K562 (cell line): ENCODE data around the gene MYO15B. TPM values are rescaled to one million over a fixed set of nuclear protein-coding genes. Genes with fewer than 3 reads are reported as not detected.
A peak's percentile ranks its signal among the peaks of the same experiment; 100 is the strongest.

Experiments
- ATAC-seq: fragments of 200-7000 bp; cut with Tn5 transposase; 3 replicates; pipeline ENCODE4 v1.9.1; 2020; ENCODE audit warnings: moderate library complexity
- BruUV-seq: library from RNA; stranded (reverse); fragments of 400-500 nt; replicated peaks from 2 replicates; lab custom pipeline; 2021; lab: Mats Ljungman, UMichigan
- CTCF ChIA-PET: fragments of 300-600 bp; formaldehyde crosslinking; extraction: SDS; loops from one replicate; lab custom pipeline; 2021; ENCODE audit warnings: low intra/inter-chr PET ratio; lab: Yijun Ruan, JAX
- POLR2A ChIA-PET: fragments of 300-600, 350-650 bp; sonication (Branson Sonifier 250); formaldehyde crosslinking; extraction: SDS; loops from one replicate; lab custom pipeline; 2021; ENCODE audit warnings: antibody characterized with exemption, inconsistent platforms; lab: Yijun Ruan, JAX
- DNase-seq, 4 experiments: peaks; one replicate each; pipeline versions ENCODE4 v3.0.0 to v3.0.0-alpha.2; 2011 to 2018; ENCODE audit warnings: low spot score in 3 of 4, mixed read lengths in 3 of 4; ENCODE audit errors: extremely low read depth in 1 of 4
- FAIRE-seq: peaks from 2 replicates; lab custom pipeline; 2011; peaks lifted over from hg19 to GRCh38; lab: Jason Lieb, UNC
- H2AFZ ChIP-seq: 2 replicates; pipeline ENCODE4 v1.6.0; 2011; ENCODE audit warnings: low read depth, low read length, control low read depth, inconsistent platforms
- H3K27ac ChIP-seq: fragments of 200-600 bp; 3 replicates; pipeline ENCODE4 v1.8.0; 2011; ENCODE audit warnings: low read depth, mild to moderate bottlenecking, control low read depth, inconsistent platforms, low read length, moderate library complexity, mixed read lengths; ENCODE audit errors: extremely low read depth
- H3K27me3 ChIP-seq, 2 experiments: fragments of 300-600 bp in 1 of 2; 2 replicates in 1 of 2; 3 replicates in 1 of 2; pipeline versions ENCODE4 v1.6.0 to v1.8.0; 2011; ENCODE audit warnings: inconsistent platforms in 2 of 2, low read length in 2 of 2, mild to moderate bottlenecking in 1 of 2, mixed read lengths in 1 of 2, moderate library complexity in 1 of 2; ENCODE audit not compliant: control insufficient read depth in 2 of 2, insufficient read depth in 2 of 2
- H3K36me3 ChIP-seq: fragments of 300-600 bp; 3 replicates; pipeline ENCODE4 v1.8.0; 2011; ENCODE audit warnings: mild to moderate bottlenecking, low read length, inconsistent platforms; ENCODE audit not compliant: control insufficient read depth, insufficient read depth
- H3K4me1 ChIP-seq, 2 experiments: fragments of 200-600 bp in 1 of 2; replicated peaks in 1 of 2; 2 replicates in 1 of 2; 3 replicates in 1 of 2; pipeline versions ENCODE4 v1.5.1 to v1.8.0; 2011; ENCODE audit warnings: inconsistent platforms in 2 of 2, low read length in 2 of 2, mild to moderate bottlenecking in 1 of 2, mixed read lengths in 1 of 2, moderate library complexity in 1 of 2; ENCODE audit not compliant: control insufficient read depth in 2 of 2, insufficient read depth in 2 of 2
- H3K4me2 ChIP-seq: 2 replicates; pipeline ENCODE4 v1.6.1; 2011; ENCODE audit warnings: low read length, control low read depth, inconsistent platforms, mixed read lengths; ENCODE audit not compliant: insufficient read depth
- H3K4me3 ChIP-seq: fragments of 200-600 bp; sonication (generic), shearing (Covaris generic); 2 replicates; pipeline ENCODE4 v1.5.1; 2016; ENCODE audit warnings: control low read depth, inconsistent platforms
- H3K79me2 ChIP-seq: fragments of 200-600 bp; 3 replicates; pipeline ENCODE4 v1.8.0; 2011; ENCODE audit warnings: low read length, inconsistent platforms; ENCODE audit not compliant: control insufficient read depth, insufficient read depth
- H3K9ac ChIP-seq, 2 experiments: 2 replicates each; pipeline versions ENCODE4 v1.6.0 to v1.6.1; 2011; ENCODE audit warnings: low read depth in 2 of 2, low read length in 2 of 2, control low read depth in 1 of 2, inconsistent platforms in 1 of 2, mild to moderate bottlenecking in 1 of 2, mixed read lengths in 1 of 2; ENCODE audit not compliant: insufficient read depth in 1 of 2
- H3K9me1 ChIP-seq: one replicate; pipeline ENCODE4 v1.6.0; 2011; ENCODE audit warnings: inconsistent platforms, mild to moderate bottlenecking, low read length, moderate library complexity; ENCODE audit not compliant: control insufficient read depth, insufficient read depth
- H3K9me3 ChIP-seq: replicated peaks from 2 replicates; pipeline ENCODE4 v1.5.1; 2011; ENCODE audit warnings: low read depth, low read length, inconsistent platforms; ENCODE audit not compliant: control insufficient read depth, insufficient read depth
- H4K20me1 ChIP-seq: replicated peaks from 2 replicates; pipeline ENCODE4 v1.6.1; 2011; ENCODE audit warnings: low read length, inconsistent platforms, mixed read lengths; ENCODE audit not compliant: control insufficient read depth, insufficient read depth
- GTF2E2 ChIP-seq: fragments of 200-800 bp; sonication (Bioruptor generic); IDR thresholded peaks from 2 replicates; pipeline ENCODE4 v1.6.1; 2016; ENCODE audit warnings: missing genetic modification characterization, missing compliant biosample characterization
- HDAC3 ChIP-seq: fragments of 450-650 bp; IDR thresholded peaks from 2 replicates; pipeline ENCODE4 v1.6.1; 2018; ENCODE audit warnings: borderline replicate concordance, mild to moderate bottlenecking, moderate library complexity; ENCODE audit not compliant: partially characterized antibody
- HOXB6 ChIP-seq: fragments of 250-450 bp; sonication (Bioruptor Pico); IDR thresholded peaks from 2 replicates; pipeline ENCODE4 v1.5.1; 2022; ENCODE audit warnings: mild to moderate bottlenecking, borderline replicate concordance
- SMAD3 ChIP-seq: fragments of 450-650 bp; formaldehyde crosslinking; conservative IDR thresholded peaks from 2 replicates; pipeline ENCODE4 v1.4.0; 2020; ENCODE audit warnings: mild to moderate bottlenecking
- SMC3 ChIP-seq: conservative IDR thresholded peaks from 2 replicates; pipeline ENCODE4 v1.6.1; 2011; ENCODE audit warnings: low read depth, low read length, improper control_type of control experiment; ENCODE audit not compliant: insufficient read depth
- TAF7 ChIP-seq: fragments of 450-650 bp; IDR thresholded peaks from 2 replicates; pipeline ENCODE4 v1.6.1; 2016; ENCODE audit warnings: missing genetic modification characterization, missing compliant biosample characterization
- ZBTB1 ChIP-seq: sonication (generic); formaldehyde crosslinking; IDR thresholded peaks from 2 replicates; pipeline ENCODE4 v1.8.1; 2023; ENCODE audit warnings: missing genetic modification reagents, low read depth, mild to moderate bottlenecking, borderline replicate concordance
- ZNF174 ChIP-seq: fragments of 250-450 bp; sonication (Bioruptor Pico); IDR thresholded peaks from 2 replicates; pipeline ENCODE4 v1.4.0; 2020; ENCODE audit warnings: mild to moderate bottlenecking
- ZNF24 ChIP-seq: fragments of 450-650 bp; IDR thresholded peaks from 2 replicates; pipeline ENCODE4 v1.6.1; 2016
- ZNF436 ChIP-seq: fragments of 250-450, 450-650 bp; sonication (Bioruptor Pico); formaldehyde crosslinking; IDR thresholded peaks from 2 replicates; pipeline ENCODE4 v1.7.0; 2020; ENCODE audit warnings: mild to moderate bottlenecking
- ZSCAN29 ChIP-seq: fragments of 450-650 bp; IDR thresholded peaks from 2 replicates; pipeline ENCODE4 v1.6.1; 2017
- whole genome bisulfite sequencing: fragments of 100-300 bp; shearing (Covaris generic); methylation state at CpG from one replicate; pipeline ENCODE4 v1.1.6; 2016; ENCODE audit warnings: low coverage, mixed read lengths; ENCODE audit not compliant: insufficient coverage; ENCODE audit errors: missing lambda C conversion rate; 5-methylcytosine and 5-hydroxymethylcytosine counted together
- in situ Hi-C: fragments of 300-500 bp; cut with MboI; formaldehyde crosslinking; loops from 4 replicates; pipeline ENCODE4 v1.15.0; 2018; ENCODE audit warnings: inconsistent platforms, mixed read lengths
- intact Hi-C: fragments of 100-400 bp; cut with micrococcal nuclease; formaldehyde crosslinking; loops from 2 replicates; pipeline ENCODE4 v1.14.2; 2022
- polyA plus RNA-seq, 8 experiments: library from polyadenylated mRNA; depleted of rRNA in 4 of 8; stranded (reverse) in 5 of 8; unstranded in 3 of 8; fragments of >200 nt; fragmentation: Nextera tagmentation in 2 of 8; fragmentation: Illumina TruSeq in 1 of 8; extraction: Ambion mirVana in 2 of 8; extraction: Trizol in 1 of 8; gene quantifications; 2 replicates each; pipeline versions ENCODE4 v1.2.1 to v1.2.3, GENCODE V29; 2011 to 2014; ENCODE audit warnings: inconsistent platforms in 1 of 8, missing spikeins in 1 of 8
- total RNA-seq, 7 experiments: library from RNA; depleted of rRNA in 6 of 7; stranded (reverse); fragments of >200 nt in 6 of 7; fragmentation: Illumina TruSeq in 2 of 7; extraction: Trizol in 2 of 7; gene quantifications; 2 replicates each; pipeline versions ENCODE4 v1.2.1 to v1.2.3, GENCODE V29; 2011 to 2021; ENCODE audit warnings: low replicate concordance in 1 of 7

Gene MYO15B
- total and polyA plus RNA-seq, 9 of the 15 experiments (the other 6 are each of a cell fraction or from before 2014, with no cell fraction given), result 0.05 to 3.1 (median 0.83) TPM; not detected in 2

DNA sequence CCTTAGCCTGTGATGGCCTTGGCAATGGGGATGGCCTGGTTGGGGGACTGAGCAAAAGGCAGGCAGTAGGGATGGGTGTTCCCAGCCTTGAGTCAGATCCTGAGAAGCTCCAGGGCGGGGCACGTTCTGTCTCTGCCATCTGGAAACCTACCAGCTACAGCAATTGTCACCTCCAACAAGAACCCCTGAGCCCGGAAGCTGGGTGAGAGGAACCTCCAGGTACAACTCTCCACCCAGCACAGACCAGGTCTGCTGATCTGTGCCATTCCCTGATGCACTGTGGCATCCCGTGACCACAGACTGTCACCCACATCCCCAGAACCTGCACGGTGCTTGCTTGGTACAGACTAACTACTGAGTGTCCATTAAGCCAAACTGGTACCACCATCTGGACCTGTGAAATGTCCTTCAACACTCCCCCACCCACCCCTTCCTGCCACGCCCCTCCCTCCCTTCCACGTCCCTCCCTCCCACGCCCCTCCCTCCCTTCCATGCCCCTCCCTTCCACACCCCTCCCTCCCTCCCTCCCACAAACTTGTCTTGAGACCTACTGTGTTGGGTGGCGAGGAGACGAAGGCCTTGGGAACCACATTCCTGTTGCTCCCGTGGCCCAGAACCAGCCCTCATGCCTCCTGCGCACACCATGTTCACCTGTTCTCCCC is 16.6 kb downstream of the MYO15B start (continued):
- no peak for TF ChIP-seq HOXB6 (CRISPR knock-in tag)

DNA sequence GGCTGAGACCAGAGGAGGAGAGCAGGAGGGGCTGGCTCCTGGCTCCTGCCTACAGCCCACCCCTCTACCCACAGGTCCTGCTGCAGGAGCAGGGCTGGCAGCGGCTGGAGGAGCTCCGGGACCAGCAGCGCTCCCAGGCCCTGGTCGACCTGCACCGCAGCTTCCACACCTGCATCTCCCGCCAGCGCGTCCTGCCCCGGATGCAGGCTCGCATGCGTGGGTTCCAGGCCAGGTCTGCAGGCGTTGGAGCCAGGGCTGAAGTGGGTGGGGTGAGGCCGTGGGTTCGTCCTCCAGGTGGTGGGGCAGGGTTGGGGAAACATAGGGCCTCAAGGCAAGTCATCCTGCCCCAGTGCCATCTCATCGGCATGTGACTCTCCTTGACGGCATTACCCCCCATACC is 18.2 kb downstream of the MYO15B start:
- Histone ChIP-seq H3K9ac (peak overlapping the region in 1 of 2 experiments; percentile 35; a peak in 1 of 4 replicates), H4K20me1 (peaks cover 4% of the 10 kb centered on the region; the same call in 1 of the 2 replicates), H3K4me1 (peaks cover 3 to 27% of the 10 kb centered on the region in 2 experiments; a peak in 3 of 5 replicates), H3K79me2 (no peaks in the 10 kb centered on the region), H2AFZ (no peak overlapping the region), H3K9me3 (no peaks in the 10 kb centered on the region), H3K27me3 (peaks cover 7 to 18% of the 10 kb centered on the region in 2 experiments; a peak in 4 of 5 replicates), H3K9me1 (no peaks in the 10 kb centered on the region), H3K4me3 (no peak overlapping the region), H3K4me2 (no peak overlapping the region), H3K27ac (no peak overlapping the region), H3K36me3 (no peaks in the 10 kb centered on the region)
- POLR2A ChIA-PET, result no interaction called here
- intact Hi-C loops (no loop called here), in situ Hi-C loops (no loop called here)
- ATAC-seq, result no peak
- no peak for DNase-seq
- WGBS, result 38% methylated on average over 13 of the region's 16 CpGs
- BruUV-seq, result no TSS peak
- no peak for TF ChIP-seq ZNF436 (CRISPR knock-in tag)
- no peak for TF ChIP-seq ZBTB1
- TF ChIP-seq SMC3, result no peak
- TF ChIP-seq ZNF174 (CRISPR knock-in tag), result no peak
- no peak for TF ChIP-seq GTF2E2
- TF ChIP-seq SMAD3, result no peak
- TF ChIP-seq ZNF24, result no peak
- no peak for TF ChIP-seq ZSCAN29
- no peak for TF ChIP-seq TAF7 (tag)
- no peak for TF ChIP-seq HDAC3
- CTCF ChIA-PET, result no interaction called here
- no peak for FAIRE-seq
